ENCODE measurements around the gene DNAH7. TPM values are rescaled to one million over a fixed set of nuclear protein-coding genes. Genes with fewer than 3 reads are reported as not detected.

Gene DNAH7
- total RNA-seq, 1 donor from 2014 or later = 0.98 TPM

- intact Hi-C loops (cut with DNase I) = no loop called here
- TF ChIP-seq CTCF (IDR thresholded peaks at IDR 0.05) = no peak
- no peak overlapping the region for H3K27ac ChIP-seq
- no peaks in the 10 kb centered on the region for H3K36me3 ChIP-seq
- ATAC-seq (no peak), DNase-seq (no peak)
- H3K9me3 ChIP-seq = no peaks in the 10 kb centered on the region
- no peaks in the 10 kb centered on the region for H3K4me1 ChIP-seq
- no peaks in the 10 kb centered on the region for H3K27me3 ChIP-seq
- no peak overlapping the region for H3K4me3 ChIP-seq
Observed at GRCh38 chr2:196105951-196106350, 37.3 kb upstream of the DNAH7 start.

- Histone ChIP-seq H3K4me3 (no peak overlapping the region), H3K36me3 (no peaks in the 10 kb centered on the region), H3K27me3 (no peaks in the 10 kb centered on the region), H3K27ac (no peak overlapping the region), H3K4me1 (no peaks in the 10 kb centered on the region), H3K9me3 (no peaks in the 10 kb centered on the region)
- DNase-seq = no peak
- ATAC-seq = no peak
- intact Hi-C loops (cut with DNase I) = no loop called here
- no peak for TF ChIP-seq CTCF (IDR thresholded peaks at IDR 0.05)
Observed at GRCh38 chr2:196104066-196104465, 35.4 kb upstream of the DNAH7 start.

- no peaks in the 10 kb centered on the region for H3K36me3 ChIP-seq
- no peaks in the 10 kb centered on the region for H3K9me3 ChIP-seq
- H3K4me3 ChIP-seq = no peak overlapping the region
- ATAC-seq (no peak), DNase-seq (no peak)
- H3K27me3 ChIP-seq = no peaks in the 10 kb centered on the region
- H3K27ac ChIP-seq = no peak overlapping the region
- intact Hi-C loops (cut with DNase I) = no loop called here
- H3K4me1 ChIP-seq = no peaks in the 10 kb centered on the region
- no peak for TF ChIP-seq CTCF (IDR thresholded peaks at IDR 0.05)
Observed at GRCh38 chr2:196103626-196104025, 35.0 kb upstream of the DNAH7 start.

GRCh38 chr2:196101325-196101991 lies 32.8 kb upstream of the DNAH7 start:
- Histone ChIP-seq H3K36me3 (no peaks in the 10 kb centered on the region), H3K4me3 (no peak overlapping the region), H3K4me1 (no peaks in the 10 kb centered on the region), H3K27ac (no peak overlapping the region), H3K27me3 (no peaks in the 10 kb centered on the region), H3K9me3 (no peaks in the 10 kb centered on the region)
- no peak for TF ChIP-seq CTCF (IDR thresholded peaks at IDR 0.05)
- intact Hi-C loops (cut with DNase I) = no loop called here
- peak; percentile 58 for ATAC-seq
- no peak for DNase-seq

GRCh38 chr2:196099916-196100315 lies 31.3 kb upstream of the DNAH7 start:
- no peak overlapping the region for H3K4me3 ChIP-seq

More at GRCh38 chr2:196099916-196100315, 31.3 kb upstream of the DNAH7 start:
- no peak for DNase-seq
- intact Hi-C loops (cut with DNase I) = no loop called here
- TF ChIP-seq CTCF (IDR thresholded peaks at IDR 0.05) = no peak
- no peaks in the 10 kb centered on the region for H3K36me3 ChIP-seq
- no peak for ATAC-seq
- no peaks in the 10 kb centered on the region for H3K27me3 ChIP-seq
- H3K9me3 ChIP-seq = no peaks in the 10 kb centered on the region
- H3K4me1 ChIP-seq = no peaks in the 10 kb centered on the region
- no peak overlapping the region for H3K27ac ChIP-seq

Data from upper lobe of right lung (tissue), 1 donor.